ENCODE results near the gene DLG2.

DNA sequence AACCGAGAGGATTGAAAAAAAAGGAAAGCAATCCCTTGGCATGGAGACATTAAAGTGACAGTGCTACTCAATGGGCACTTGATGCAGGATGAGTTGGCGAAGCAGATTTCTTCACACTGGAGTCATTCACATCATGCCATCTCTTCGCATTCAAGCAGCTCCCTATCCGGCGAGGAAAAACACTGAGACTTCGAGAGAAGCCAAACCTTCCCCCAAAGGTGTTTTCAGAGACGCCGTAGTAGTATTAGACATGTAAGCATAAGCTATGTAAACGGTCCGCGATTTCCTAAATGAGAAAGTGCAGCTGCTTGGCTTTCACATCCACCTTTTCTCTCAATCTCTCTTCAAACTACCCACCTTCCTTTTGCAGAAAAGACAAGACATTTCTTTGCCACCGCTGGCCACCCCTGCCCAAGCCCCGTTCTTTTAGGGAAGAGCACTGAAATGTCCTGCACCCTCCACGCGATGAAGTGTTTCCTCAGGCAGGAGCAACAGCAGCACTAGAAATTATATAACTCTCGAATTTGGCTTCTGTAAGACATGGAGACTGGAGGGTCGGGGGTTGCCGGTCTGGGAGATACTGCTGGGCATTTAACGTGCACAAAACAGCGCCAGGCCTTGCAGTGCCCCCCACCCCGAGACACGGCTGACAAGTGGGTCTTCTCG, at the start of gene DLG2:
- TF ChIP-seq EP300 (IDR thresholded peaks at IDR 0.05) (no peak), POLR2A (IDR thresholded peaks at IDR 0.05) (no peak)
- TF ChIP-seq, protein P1, sequence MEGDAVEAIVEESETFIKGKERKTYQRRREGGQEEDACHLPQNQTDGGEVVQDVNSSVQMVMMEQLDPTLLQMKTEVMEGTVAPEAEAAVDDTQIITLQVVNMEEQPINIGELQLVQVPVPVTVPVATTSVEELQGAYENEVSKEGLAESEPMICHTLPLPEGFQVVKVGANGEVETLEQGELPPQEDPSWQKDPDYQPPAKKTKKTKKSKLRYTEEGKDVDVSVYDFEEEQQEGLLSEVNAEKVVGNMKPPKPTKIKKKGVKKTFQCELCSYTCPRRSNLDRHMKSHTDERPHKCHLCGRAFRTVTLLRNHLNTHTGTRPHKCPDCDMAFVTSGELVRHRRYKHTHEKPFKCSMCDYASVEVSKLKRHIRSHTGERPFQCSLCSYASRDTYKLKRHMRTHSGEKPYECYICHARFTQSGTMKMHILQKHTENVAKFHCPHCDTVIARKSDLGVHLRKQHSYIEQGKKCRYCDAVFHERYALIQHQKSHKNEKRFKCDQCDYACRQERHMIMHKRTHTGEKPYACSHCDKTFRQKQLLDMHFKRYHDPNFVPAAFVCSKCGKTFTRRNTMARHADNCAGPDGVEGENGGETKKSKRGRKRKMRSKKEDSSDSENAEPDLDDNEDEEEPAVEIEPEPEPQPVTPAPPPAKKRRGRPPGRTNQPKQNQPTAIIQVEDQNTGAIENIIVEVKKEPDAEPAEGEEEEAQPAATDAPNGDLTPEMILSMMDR (IDR thresholded peaks at IDR 0.05): no peak

Data from tibial nerve (tissue), 4 donors.